SU-DHL-6 (cell line): Measurements from ENCODE around the gene ENTPD6.

Source experiments
- H2AFZ ChIP-seq: fragments of 200-600 bp; sonication (generic); 2 replicates; pipeline ENCODE4 v1.6.1; 2014; ENCODE audit warnings: low read depth, mild to moderate bottlenecking, moderate library complexity, mixed read lengths, antibody characterized with exemption, low read length; ENCODE audit not compliant: severe bottlenecking
- H3F3A ChIP-seq: fragments of 200-600 bp; shearing (Covaris generic); 2 replicates; pipeline ENCODE4 v1.6.0; 2016; ENCODE audit warnings: antibody characterized with exemption, mild to moderate bottlenecking; ENCODE audit not compliant: insufficient read depth
- H3K27ac ChIP-seq: fragments of 200-600 bp; sonication (generic); 2 replicates; pipeline ENCODE4 v1.5.1; 2016; ENCODE audit warnings: low read depth, mild to moderate bottlenecking, low read length, moderate library complexity, mixed read lengths
- H3K27me3 ChIP-seq: fragments of 200-600 bp; sonication (generic), shearing (Covaris generic); 2 replicates; pipeline ENCODE4 v1.6.0; 2014; ENCODE audit warnings: mild to moderate bottlenecking, low read length
- H3K36me3 ChIP-seq: fragments of 200-600 bp; sonication (generic); 2 replicates; pipeline ENCODE4 v1.6.1; 2014; ENCODE audit warnings: mild to moderate bottlenecking, low read length, mixed read lengths
- H3K4me2 ChIP-seq: fragments of 300-600, 200-600 bp; shearing (Covaris generic), sonication (generic); 2 replicates; pipeline ENCODE4 v1.6.0; 2014; ENCODE audit warnings: low read length, low read depth, mild to moderate bottlenecking; ENCODE audit not compliant: poor library complexity, severe bottlenecking
- H3K4me3 ChIP-seq: fragments of 200-600 bp; sonication (generic); 2 replicates; pipeline ENCODE4 v1.5.1; 2014; ENCODE audit warnings: antibody characterized with exemption, low read length, mild to moderate bottlenecking, mixed read lengths; ENCODE audit not compliant: insufficient read depth, poor library complexity, severe bottlenecking
- H3K79me2 ChIP-seq: fragments of 200-600 bp; sonication (generic); 2 replicates; pipeline ENCODE4 v1.6.1; 2014; ENCODE audit warnings: mild to moderate bottlenecking, low read length, moderate library complexity; ENCODE audit not compliant: insufficient read depth
- H3K9ac ChIP-seq: fragments of 200-600 bp; sonication (generic); 2 replicates; pipeline ENCODE4 v1.7.0; 2014; ENCODE audit warnings: mild to moderate bottlenecking, low read length
- H3K9me2 ChIP-seq: fragments of 200-600 bp; sonication (generic); replicated peaks from 2 replicates; pipeline ENCODE4 v1.6.1; 2014; ENCODE audit warnings: low read length; ENCODE audit not compliant: insufficient read depth
- H3K9me3 ChIP-seq: fragments of 200-600 bp; sonication (generic); 2 replicates; pipeline ENCODE4 v1.6.1; 2014; ENCODE audit warnings: low read length, mixed read lengths; ENCODE audit not compliant: insufficient read depth
- H4K20me1 ChIP-seq: fragments of 200-600 bp; sonication (generic); 2 replicates; pipeline ENCODE4 v1.6.1; 2014; ENCODE audit warnings: low read depth, mild to moderate bottlenecking, antibody characterized with exemption, low read length, moderate library complexity, mixed read lengths
- EZH2phosphoT487 ChIP-seq: fragments of 200-600 bp; sonication (generic), shearing (Covaris generic); conservative IDR thresholded peaks from 2 replicates; pipeline ENCODE4 v1.6.1; 2018; ENCODE audit warnings: mild to moderate bottlenecking, antibody characterized with exemption, low read length, moderate library complexity, mixed read lengths
- TF ChIP-seq, protein P1 (sequence below): fragments of 200-600 bp; sonication (generic); IDR thresholded peaks from one replicate; pipeline ENCODE4 v1.5.1; 2017; ENCODE audit warnings: antibody characterized with exemption, mild to moderate bottlenecking, low read length, moderate library complexity; ENCODE audit not compliant: insufficient read depth, poor library complexity, severe bottlenecking

ENTPD6 gene

GRCh38 chr20:25194333-25194972 lies 1.1 kb upstream of the ENTPD6 start:
- Histone ChIP-seq H3K79me2 (no peaks in the 10 kb centered on the region), H3K4me2 (no peak overlapping the region), H3K36me3 (no peaks in the 10 kb centered on the region), H3K4me3 (no peak overlapping the region), H3K9me3 (no peaks in the 10 kb centered on the region), H3K9ac (no peak overlapping the region), H3K27ac (no peak overlapping the region), H3K9me2 (no peaks in the 10 kb centered on the region), H3F3A (0 out of 2 replicates have a peak, but pooled peaks cover 4% of the 10 kb centered on the region), H3K27me3 (no peaks in the 10 kb centered on the region), H4K20me1 (no peaks in the 10 kb centered on the region; the same call in 1 of the 2 replicates), H2AFZ (no peak overlapping the region)
- TF ChIP-seq, protein P1, sequence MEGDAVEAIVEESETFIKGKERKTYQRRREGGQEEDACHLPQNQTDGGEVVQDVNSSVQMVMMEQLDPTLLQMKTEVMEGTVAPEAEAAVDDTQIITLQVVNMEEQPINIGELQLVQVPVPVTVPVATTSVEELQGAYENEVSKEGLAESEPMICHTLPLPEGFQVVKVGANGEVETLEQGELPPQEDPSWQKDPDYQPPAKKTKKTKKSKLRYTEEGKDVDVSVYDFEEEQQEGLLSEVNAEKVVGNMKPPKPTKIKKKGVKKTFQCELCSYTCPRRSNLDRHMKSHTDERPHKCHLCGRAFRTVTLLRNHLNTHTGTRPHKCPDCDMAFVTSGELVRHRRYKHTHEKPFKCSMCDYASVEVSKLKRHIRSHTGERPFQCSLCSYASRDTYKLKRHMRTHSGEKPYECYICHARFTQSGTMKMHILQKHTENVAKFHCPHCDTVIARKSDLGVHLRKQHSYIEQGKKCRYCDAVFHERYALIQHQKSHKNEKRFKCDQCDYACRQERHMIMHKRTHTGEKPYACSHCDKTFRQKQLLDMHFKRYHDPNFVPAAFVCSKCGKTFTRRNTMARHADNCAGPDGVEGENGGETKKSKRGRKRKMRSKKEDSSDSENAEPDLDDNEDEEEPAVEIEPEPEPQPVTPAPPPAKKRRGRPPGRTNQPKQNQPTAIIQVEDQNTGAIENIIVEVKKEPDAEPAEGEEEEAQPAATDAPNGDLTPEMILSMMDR, result no peak
- TF ChIP-seq EZH2phosphoT487, result no peak

DNA sequence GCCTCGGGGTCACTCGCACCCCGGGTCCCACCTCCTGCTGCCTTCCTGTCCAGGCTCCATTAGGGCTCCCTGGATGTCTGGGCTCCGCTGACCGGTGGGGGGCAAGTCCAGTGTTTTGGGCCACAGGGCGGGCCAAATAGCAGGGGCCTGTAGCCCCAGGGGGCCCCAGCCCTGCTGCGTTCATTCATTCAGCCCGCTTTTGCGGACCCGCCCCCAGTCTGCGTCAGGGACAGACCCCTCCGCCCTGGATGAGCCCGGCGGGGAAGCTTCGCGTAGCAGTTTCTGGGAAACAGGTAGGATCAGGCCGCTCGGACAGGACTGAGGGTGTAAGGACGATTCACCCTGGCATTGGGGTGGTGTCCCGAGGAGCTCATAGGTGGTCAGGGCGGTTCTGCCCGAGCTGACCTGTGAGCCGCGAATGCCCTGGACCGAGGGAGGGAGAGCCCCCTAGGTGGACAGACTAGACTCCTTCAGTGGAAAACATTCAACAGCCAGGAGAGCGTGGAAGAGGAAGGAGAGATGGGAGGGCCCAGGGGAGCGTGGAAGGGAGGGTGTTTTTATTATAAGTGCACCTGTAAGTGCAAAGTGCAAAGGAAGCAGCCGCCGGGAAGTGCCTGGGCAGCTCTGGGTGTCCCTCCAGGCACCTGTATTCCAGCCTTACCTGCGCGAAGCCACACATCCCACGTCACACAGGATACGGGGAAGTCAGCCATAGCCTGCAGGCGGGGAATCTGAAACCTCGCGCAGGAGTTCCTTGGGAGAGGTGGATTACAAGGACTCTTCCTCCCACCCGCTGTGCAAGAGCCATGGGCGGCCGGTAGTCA lies 662 bp downstream of the ENTPD6 start:
- no peaks in the 10 kb centered on the region for H3K27me3 ChIP-seq
- no peaks in the 10 kb centered on the region; the same call in 1 of the 2 replicates for H4K20me1 ChIP-seq
- no peak overlapping the region for H3K27ac ChIP-seq
- no peak for TF ChIP-seq EZH2phosphoT487
- TF ChIP-seq, protein P1, result no peak
- no peaks in the 10 kb centered on the region for H3K9me2 ChIP-seq
- peak overlapping the region; percentile 96 for H2AFZ ChIP-seq
- H3K36me3 ChIP-seq, result no peaks in the 10 kb centered on the region
- peak overlapping the region; percentile 80 for H3K4me3 ChIP-seq
- H3K4me2 ChIP-seq, result peak overlapping the region; percentile 91
- no peaks in the 10 kb centered on the region for H3K79me2 ChIP-seq
- H3K9me3 ChIP-seq, result no peaks in the 10 kb centered on the region
- peak overlapping the region; percentile 80 for H3K9ac ChIP-seq
- H3F3A ChIP-seq, result 0 out of 2 replicates have a peak, but pooled peaks cover 4% of the 10 kb centered on the region

DNA sequence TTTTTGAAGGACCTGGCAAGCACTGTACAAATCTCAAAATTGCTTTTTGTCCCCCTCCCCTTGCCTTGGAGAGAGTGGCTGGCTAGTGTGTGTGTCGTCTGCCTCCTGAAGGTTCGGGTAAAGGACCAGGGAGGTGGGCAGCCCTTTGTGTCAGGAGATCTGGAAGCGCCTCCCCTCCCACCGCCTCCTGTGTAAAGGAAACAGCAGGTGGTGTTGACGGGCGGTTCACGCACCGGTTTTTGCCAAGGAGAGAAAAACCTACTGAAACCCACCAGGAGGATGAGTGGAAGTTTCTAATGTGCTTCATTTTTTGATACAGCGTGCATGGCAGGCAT lies 1.2 kb downstream of the ENTPD6 start:
- no peaks in the 10 kb centered on the region; the same call in 1 of the 2 replicates for H4K20me1 ChIP-seq
- no peaks in the 10 kb centered on the region for H3K27me3 ChIP-seq
- peak overlapping the region; percentile 91 for H3K4me2 ChIP-seq
- no peaks in the 10 kb centered on the region for H3K79me2 ChIP-seq
- H3K4me3 ChIP-seq, result no peak overlapping the region
- no peaks in the 10 kb centered on the region for H3K36me3 ChIP-seq
- H3K9me2 ChIP-seq, result no peaks in the 10 kb centered on the region
- no peaks in the 10 kb centered on the region for H3K9me3 ChIP-seq
- TF ChIP-seq, protein P1, result no peak
- TF ChIP-seq EZH2phosphoT487, result no peak
- 0 out of 2 replicates have a peak overlapping the region, but pooled peaks have one; percentile 80 for H3K9ac ChIP-seq
- no peak overlapping the region for H2AFZ ChIP-seq
- no peak overlapping the region for H3K27ac ChIP-seq
- H3F3A ChIP-seq, result 0 out of 2 replicates have a peak, but pooled peaks cover 4% of the 10 kb centered on the region
